ENCODE data around the gene UQCRQ. TPM values are rescaled to one million over a fixed set of nuclear protein-coding genes. Genes with fewer than 3 reads are reported as not detected.

The UQCRQ gene
- 100 to 1,000 TPM; 199 to 253 (median 242) TPM for polyA plus RNA-seq (ENCODE audit: insufficient read length in 3 of 3)
- long read RNA-seq, donor 1, transcript UQCRQ-206 (2 exons, 874 nt): minor isoform, 20 of 389 reads
- long read RNA-seq, donor 1, transcript UQCRQ-201 (2 exons, 586 nt): minor isoform, 40 of 389 reads
- long read RNA-seq, donor 1, transcript UQCRQ-203 (3 exons, 839 nt): major isoform, 283 of 389 reads
- long read RNA-seq, donor 1, transcript UQCRQ-202 (3 exons, 429 nt): minor isoform, 23 of 389 reads
- long read RNA-seq, donor 1, partial matches to known transcripts: 0 of 389 reads
- long read RNA-seq, donor 1, other reads (novel, unspliced or antisense): 6 of 389 reads
- long read RNA-seq, donor 2, transcript UQCRQ-203 (3 exons, 839 nt): major isoform, 279 of 389 reads
- long read RNA-seq, donor 2, transcript UQCRQ-201 (2 exons, 586 nt): minor isoform, 47 of 389 reads
- long read RNA-seq, donor 2, transcript UQCRQ-206 (2 exons, 874 nt): minor isoform, 22 of 389 reads
- long read RNA-seq, donor 2, transcript UQCRQ-202 (3 exons, 429 nt): minor isoform, 23 of 389 reads
- long read RNA-seq, donor 2, partial matches to known transcripts: 11 of 389 reads
- long read RNA-seq, donor 2, other reads (novel, unspliced or antisense): 0 of 389 reads
- long read RNA-seq, donor 3, transcript UQCRQ-206 (2 exons, 874 nt): minor isoform, 16 of 344 reads
- long read RNA-seq, donor 3, transcript UQCRQ-203 (3 exons, 839 nt): major isoform, 238 of 344 reads
- long read RNA-seq, donor 3, transcript UQCRQ-202 (3 exons, 429 nt): minor isoform, 13 of 344 reads
- long read RNA-seq, donor 3, transcript UQCRQ-201 (2 exons, 586 nt): minor isoform, 38 of 344 reads
- long read RNA-seq, donor 3, partial matches to known transcripts: 28 of 344 reads
- long read RNA-seq, donor 3, other reads (novel, unspliced or antisense): 5 of 344 reads
- long read RNA-seq, donor 4, transcript UQCRQ-206 (2 exons, 874 nt): minor isoform, 60 of 489 reads
- long read RNA-seq, donor 4, transcript UQCRQ-201 (2 exons, 586 nt): minor isoform, 82 of 489 reads
- long read RNA-seq, donor 4, transcript UQCRQ-202 (3 exons, 429 nt): minor isoform, 15 of 489 reads
- long read RNA-seq, donor 4, transcript UQCRQ-203 (3 exons, 839 nt): major isoform, 326 of 489 reads
- long read RNA-seq, donor 4, partial matches to known transcripts: 0 of 489 reads
- long read RNA-seq, donor 4, other reads (novel, unspliced or antisense): 0 of 489 reads
- long read RNA-seq, donor 5, transcript UQCRQ-206 (2 exons, 874 nt): minor isoform, 8 of 230 reads
- long read RNA-seq, donor 5, transcript UQCRQ-202 (3 exons, 429 nt): minor isoform, 10 of 230 reads
- long read RNA-seq, donor 5, transcript UQCRQ-201 (2 exons, 586 nt): minor isoform, 29 of 230 reads
- long read RNA-seq, donor 5, transcript UQCRQ-203 (3 exons, 839 nt): major isoform, 180 of 230 reads
- long read RNA-seq, donor 5, partial matches to known transcripts: 0 of 230 reads
- long read RNA-seq, donor 5, other reads (novel, unspliced or antisense): 0 of 230 reads
- long read RNA-seq, donor 6, transcript UQCRQ-201 (2 exons, 586 nt): minor isoform, 65 of 342 reads
- long read RNA-seq, donor 6, transcript UQCRQ-203 (3 exons, 839 nt): major isoform, 248 of 342 reads
- long read RNA-seq, donor 6, transcript UQCRQ-206 (2 exons, 874 nt): minor isoform, 16 of 342 reads
- long read RNA-seq, donor 6, transcript UQCRQ-202 (3 exons, 429 nt): minor isoform, 10 of 342 reads
- long read RNA-seq, donor 6, partial matches to known transcripts: 0 of 342 reads
- long read RNA-seq, donor 6, other reads (novel, unspliced or antisense): 0 of 342 reads
- long read RNA-seq, donor 7, transcript UQCRQ-201 (2 exons, 586 nt): minor isoform, 106 of 498 reads
- long read RNA-seq, donor 7, transcript UQCRQ-203 (3 exons, 839 nt): major isoform, 340 of 498 reads
- long read RNA-seq, donor 7, transcript UQCRQ-206 (2 exons, 874 nt): minor isoform, 20 of 498 reads
- long read RNA-seq, donor 7, transcript UQCRQ-202 (3 exons, 429 nt): minor isoform, 22 of 498 reads
- long read RNA-seq, donor 7, partial matches to known transcripts: 0 of 498 reads
- long read RNA-seq, donor 7, other reads (novel, unspliced or antisense): 5 of 498 reads
- long read RNA-seq, donor 8, transcript UQCRQ-203 (3 exons, 839 nt): major isoform, 54 of 77 reads
- long read RNA-seq, donor 8, transcript UQCRQ-201 (2 exons, 586 nt): minor isoform, 19 of 77 reads
- long read RNA-seq, donor 8, partial matches to known transcripts: 0 of 77 reads
- long read RNA-seq, donor 8, other reads (novel, unspliced or antisense): 0 of 77 reads
- long read RNA-seq, donor 9, transcript UQCRQ-201 (2 exons, 586 nt): minor isoform, 74 of 438 reads
- long read RNA-seq, donor 9, transcript UQCRQ-206 (2 exons, 874 nt): minor isoform, 16 of 438 reads
- long read RNA-seq, donor 9, transcript UQCRQ-203 (3 exons, 839 nt): major isoform, 295 of 438 reads
- long read RNA-seq, donor 9, transcript UQCRQ-202 (3 exons, 429 nt): minor isoform, 19 of 438 reads
- long read RNA-seq, donor 9, partial matches to known transcripts: 27 of 438 reads
- long read RNA-seq, donor 9, other reads (novel, unspliced or antisense): 0 of 438 reads
- long read RNA-seq, donor 10, transcript UQCRQ-206 (2 exons, 874 nt): minor isoform, 19 of 316 reads
- long read RNA-seq, donor 10, transcript UQCRQ-201 (2 exons, 586 nt): minor isoform, 35 of 316 reads
- long read RNA-seq, donor 10, transcript UQCRQ-203 (3 exons, 839 nt): major isoform, 241 of 316 reads
- long read RNA-seq, donor 10, transcript UQCRQ-202 (3 exons, 429 nt): minor isoform, 14 of 316 reads
- long read RNA-seq, donor 10, partial matches to known transcripts: 0 of 316 reads
- long read RNA-seq, donor 10, other reads (novel, unspliced or antisense): 0 of 316 reads
- long read RNA-seq, donor 11, transcript UQCRQ-203 (3 exons, 839 nt): major isoform, 182 of 237 reads
- long read RNA-seq, donor 11, transcript UQCRQ-202 (3 exons, 429 nt): minor isoform, 7 of 237 reads
- long read RNA-seq, donor 11, transcript UQCRQ-201 (2 exons, 586 nt): minor isoform, 34 of 237 reads
- long read RNA-seq, donor 11, transcript UQCRQ-206 (2 exons, 874 nt): minor isoform, 6 of 237 reads
- long read RNA-seq, donor 11, partial matches to known transcripts: 0 of 237 reads
- long read RNA-seq, donor 11, other reads (novel, unspliced or antisense): 5 of 237 reads
- long read RNA-seq, donor 12, transcript UQCRQ-203 (3 exons, 839 nt): major isoform, 274 of 381 reads
- long read RNA-seq, donor 12, transcript UQCRQ-202 (3 exons, 429 nt): minor isoform, 17 of 381 reads
- long read RNA-seq, donor 12, transcript UQCRQ-206 (2 exons, 874 nt): minor isoform, 39 of 381 reads
- long read RNA-seq, donor 12, transcript UQCRQ-201 (2 exons, 586 nt): minor isoform, 49 of 381 reads
- long read RNA-seq, donor 12, partial matches to known transcripts: 0 of 381 reads
- long read RNA-seq, donor 12, other reads (novel, unspliced or antisense): 0 of 381 reads
- long read RNA-seq, donor 13, transcript UQCRQ-201 (2 exons, 586 nt): minor isoform, 40 of 232 reads
- long read RNA-seq, donor 13, transcript UQCRQ-206 (2 exons, 874 nt): minor isoform, 8 of 232 reads
- long read RNA-seq, donor 13, transcript UQCRQ-203 (3 exons, 839 nt): major isoform, 173 of 232 reads
- long read RNA-seq, donor 13, transcript UQCRQ-202 (3 exons, 429 nt): minor isoform, 8 of 232 reads
- long read RNA-seq, donor 13, partial matches to known transcripts: 0 of 232 reads
- long read RNA-seq, donor 13, other reads (novel, unspliced or antisense): 0 of 232 reads
- long read RNA-seq, donor 14, transcript UQCRQ-203 (3 exons, 839 nt): major isoform, 388 of 555 reads
- long read RNA-seq, donor 14, transcript UQCRQ-201 (2 exons, 586 nt): minor isoform, 97 of 555 reads
- long read RNA-seq, donor 14, transcript UQCRQ-206 (2 exons, 874 nt): minor isoform, 25 of 555 reads
- long read RNA-seq, donor 14, transcript UQCRQ-202 (3 exons, 429 nt): minor isoform, 29 of 555 reads
- long read RNA-seq, donor 14, partial matches to known transcripts: 0 of 555 reads
- long read RNA-seq, donor 14, other reads (novel, unspliced or antisense): 11 of 555 reads
- long read RNA-seq, donor 15, transcript UQCRQ-203 (3 exons, 839 nt): major isoform, 352 of 462 reads
- long read RNA-seq, donor 15, transcript UQCRQ-202 (3 exons, 429 nt): minor isoform, 25 of 462 reads
- long read RNA-seq, donor 15, transcript UQCRQ-201 (2 exons, 586 nt): minor isoform, 51 of 462 reads
- long read RNA-seq, donor 15, transcript UQCRQ-206 (2 exons, 874 nt): minor isoform, 22 of 462 reads
- long read RNA-seq, donor 15, partial matches to known transcripts: 0 of 462 reads
- long read RNA-seq, donor 15, other reads (novel, unspliced or antisense): 0 of 462 reads
- long read RNA-seq, donor 16, transcript UQCRQ-202 (3 exons, 429 nt): minor isoform, 21 of 426 reads
- long read RNA-seq, donor 16, transcript UQCRQ-206 (2 exons, 874 nt): minor isoform, 24 of 426 reads
- long read RNA-seq, donor 16, transcript UQCRQ-201 (2 exons, 586 nt): minor isoform, 75 of 426 reads
- long read RNA-seq, donor 16, transcript UQCRQ-203 (3 exons, 839 nt): major isoform, 298 of 426 reads
- long read RNA-seq, donor 16, partial matches to known transcripts: 0 of 426 reads
- long read RNA-seq, donor 16, other reads (novel, unspliced or antisense): 0 of 426 reads

DNA sequence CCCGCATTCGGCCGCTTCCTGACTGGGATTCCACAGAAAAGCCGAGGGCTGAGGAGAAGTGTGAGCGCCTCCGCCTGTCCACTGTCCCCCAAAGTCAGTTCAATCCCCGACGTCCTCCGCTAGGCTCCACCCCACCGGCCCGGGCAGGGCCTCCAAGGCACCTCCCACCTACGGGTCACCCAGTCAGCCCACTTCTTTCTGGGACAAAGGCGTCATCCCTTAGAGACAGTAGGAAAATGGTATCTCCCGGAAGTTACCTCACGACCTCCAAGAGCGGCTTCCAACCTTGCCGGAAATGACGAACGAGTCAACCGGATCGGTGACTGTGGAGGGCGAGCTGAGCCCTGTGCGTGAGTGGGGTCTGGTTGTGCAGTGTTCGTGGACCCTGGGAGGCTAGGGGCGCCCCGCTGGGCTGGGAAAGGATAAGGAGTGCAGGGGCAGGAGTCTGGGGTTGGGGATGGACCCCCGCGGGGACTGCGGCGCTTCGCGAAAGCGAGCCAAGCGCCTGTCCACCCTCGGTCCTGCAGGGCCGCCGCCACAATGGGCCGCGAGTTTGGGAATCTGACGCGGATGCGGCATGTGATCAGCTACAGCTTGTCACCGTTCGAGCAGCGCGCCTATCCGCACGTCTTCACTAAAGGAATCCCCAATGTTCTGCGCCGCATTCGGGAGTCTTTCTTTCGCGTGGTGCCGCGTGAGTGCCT lies at the start of gene UQCRQ, which contains the start of gene GDF9:
Gene UQCRQ (plus strand): TSS at position 301 of the 704 bp plus-strand sequence. CDS start 240 bp downstream, at position 541.
Gene GDF9 (minus strand): TSS at position 128 of the 704 bp plus-strand sequence. CDS start 1,936 bp downstream, outside the sequence.
- DNase-seq: peak; percentile 100

DNA sequence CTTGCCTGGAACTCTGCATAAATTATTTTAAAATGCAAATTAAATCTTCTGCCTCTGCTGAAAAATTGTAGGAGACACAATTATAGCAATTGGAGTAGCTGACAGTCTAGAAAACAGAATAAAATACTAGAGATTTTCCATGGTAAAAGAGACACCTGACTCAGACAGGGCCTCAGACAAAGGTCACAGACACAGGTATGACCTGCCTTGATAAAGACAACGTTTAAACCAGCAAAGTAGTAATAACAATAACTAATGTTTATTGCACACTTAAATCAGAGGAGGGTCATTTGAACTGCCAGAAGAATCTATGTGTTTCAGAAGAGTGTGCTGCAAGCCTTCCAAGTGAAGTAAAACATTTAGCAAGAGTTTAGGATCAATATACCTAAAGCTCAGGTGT lies 49.4 kb upstream of the UQCRQ start:
- no peak for DNase-seq

DNA sequence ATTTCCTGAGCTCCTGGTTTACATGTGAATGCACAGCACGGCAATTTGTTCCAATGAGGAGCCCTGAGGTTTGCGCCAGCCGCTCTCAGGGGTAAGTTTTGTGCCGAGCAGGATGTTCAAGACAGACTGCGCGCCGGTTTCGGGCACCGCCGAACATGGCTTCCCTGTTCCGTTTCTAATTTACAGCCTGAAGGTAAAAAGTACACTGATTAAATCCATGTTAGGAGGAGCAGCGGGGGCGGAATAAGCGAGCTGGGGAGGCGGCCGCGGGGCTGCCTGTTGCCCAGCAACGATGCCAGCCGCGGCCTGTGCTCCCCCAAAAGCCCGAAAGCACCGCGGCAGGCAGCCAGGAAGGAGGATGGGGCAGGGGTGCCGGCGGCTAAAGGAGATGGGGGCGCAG lies 47.0 kb upstream of the UQCRQ start:
- DNase-seq: no peak

DNA sequence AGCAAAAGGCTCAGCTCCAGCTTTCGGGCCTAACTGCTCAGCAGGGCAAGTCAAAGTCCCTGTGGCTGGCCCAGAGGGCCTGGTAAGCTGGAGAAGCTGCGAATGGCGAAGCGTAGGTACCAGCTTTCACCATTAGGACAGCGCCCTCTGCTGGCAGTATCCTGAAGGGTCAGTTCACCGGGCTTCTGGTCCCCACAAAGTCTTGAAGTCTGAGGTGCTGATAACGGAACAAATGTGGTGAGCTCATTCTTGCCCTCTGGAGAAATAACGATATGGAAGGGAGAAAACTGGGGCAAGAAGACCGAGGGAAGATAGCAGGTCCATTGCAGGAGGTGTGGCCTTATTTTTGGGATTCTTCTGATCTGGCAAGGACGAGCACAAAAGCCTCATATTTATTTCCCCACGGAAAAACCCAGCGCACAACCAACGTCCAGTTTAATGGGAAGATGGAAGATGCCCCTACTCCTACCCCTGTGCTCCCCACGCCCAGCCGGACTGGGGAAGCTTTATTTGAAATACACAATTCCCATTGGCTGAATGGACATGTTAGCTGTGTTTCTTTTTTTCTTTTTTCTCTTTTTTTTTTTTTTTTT lies 46.2 kb upstream of the UQCRQ start:
- DNase-seq: peak; percentile 90

DNA sequence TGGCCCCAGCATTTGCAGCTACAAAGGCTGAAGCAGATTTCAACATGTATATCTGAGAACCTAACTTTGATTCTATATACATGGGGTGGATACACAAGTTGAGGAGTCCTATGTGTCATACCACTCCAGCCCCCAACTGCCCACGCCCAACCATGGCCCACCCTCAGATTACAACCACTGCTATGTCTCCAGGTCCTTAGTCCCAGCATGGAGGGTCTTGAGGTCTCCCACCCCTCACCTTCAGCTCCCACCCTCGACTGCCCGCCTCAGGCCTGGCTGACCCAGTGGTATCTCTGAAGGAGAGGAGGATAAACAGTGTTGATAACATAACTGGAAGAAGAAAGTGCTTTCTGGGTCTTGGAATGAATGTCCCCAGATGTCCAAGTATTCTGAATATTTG lies 45.1 kb upstream of the UQCRQ start:
- no peak for DNase-seq

DNA sequence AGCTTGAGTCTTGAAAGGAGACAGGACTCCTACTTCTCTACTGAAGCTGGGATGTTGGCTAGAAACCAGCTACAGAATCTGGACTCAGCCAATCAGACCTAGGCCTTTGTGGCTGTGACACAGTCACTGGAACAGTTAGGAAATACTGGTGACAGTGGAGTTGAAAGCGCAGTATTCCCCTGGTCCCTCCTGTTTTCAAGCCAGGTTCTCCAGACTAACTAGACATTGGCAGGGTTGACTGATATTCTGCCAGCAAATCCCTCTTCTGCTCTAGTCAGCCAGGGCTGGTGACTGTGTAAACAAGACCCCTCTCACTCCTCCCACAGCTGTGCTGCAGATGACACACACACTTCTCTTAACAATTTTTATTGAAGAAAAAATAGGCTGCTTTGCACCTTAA lies 44.7 kb upstream of the UQCRQ start:
- DNase-seq: no peak

DNA sequence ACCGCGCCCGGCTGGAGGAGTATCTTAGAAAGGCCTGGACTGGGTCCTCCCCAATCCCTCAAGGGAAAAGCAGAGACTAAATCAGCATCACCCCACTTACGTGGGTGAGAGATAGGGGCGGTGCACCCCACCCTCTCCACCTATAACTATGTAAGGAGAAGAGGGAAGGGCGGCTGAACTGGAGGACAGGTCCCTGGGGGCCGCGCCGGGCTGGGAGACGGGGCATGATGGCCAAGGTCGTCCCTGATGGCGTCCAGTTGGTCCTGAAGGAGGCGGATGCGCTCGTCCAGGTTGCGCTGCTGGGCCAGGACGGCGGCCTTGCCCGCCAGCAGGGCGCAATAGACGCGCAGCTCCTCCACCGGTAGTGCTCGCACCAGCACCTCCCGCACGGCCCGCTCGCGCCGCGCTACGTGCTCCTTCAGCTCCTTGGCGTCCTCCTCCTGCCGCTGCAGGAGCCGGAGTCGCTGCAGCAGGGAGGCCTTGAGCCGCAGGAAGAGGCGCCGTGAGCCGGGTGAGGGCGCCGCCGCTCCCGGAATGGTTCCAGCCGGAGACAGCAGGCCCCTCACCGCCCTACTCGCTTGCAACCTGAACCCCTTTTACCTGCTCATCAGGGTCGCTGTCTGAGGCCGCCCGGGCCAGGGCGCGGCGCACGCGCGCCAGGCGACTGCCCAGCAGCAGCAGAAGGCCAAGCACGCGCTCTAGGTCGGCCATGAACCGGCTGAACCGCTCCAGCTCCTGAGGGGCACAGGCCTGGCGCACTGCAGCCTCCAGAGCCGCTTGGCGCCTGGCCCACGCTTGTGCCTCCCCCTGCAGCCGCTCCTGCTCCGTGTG lies 43.6 kb upstream of the UQCRQ start:
- no peak for DNase-seq

DNA sequence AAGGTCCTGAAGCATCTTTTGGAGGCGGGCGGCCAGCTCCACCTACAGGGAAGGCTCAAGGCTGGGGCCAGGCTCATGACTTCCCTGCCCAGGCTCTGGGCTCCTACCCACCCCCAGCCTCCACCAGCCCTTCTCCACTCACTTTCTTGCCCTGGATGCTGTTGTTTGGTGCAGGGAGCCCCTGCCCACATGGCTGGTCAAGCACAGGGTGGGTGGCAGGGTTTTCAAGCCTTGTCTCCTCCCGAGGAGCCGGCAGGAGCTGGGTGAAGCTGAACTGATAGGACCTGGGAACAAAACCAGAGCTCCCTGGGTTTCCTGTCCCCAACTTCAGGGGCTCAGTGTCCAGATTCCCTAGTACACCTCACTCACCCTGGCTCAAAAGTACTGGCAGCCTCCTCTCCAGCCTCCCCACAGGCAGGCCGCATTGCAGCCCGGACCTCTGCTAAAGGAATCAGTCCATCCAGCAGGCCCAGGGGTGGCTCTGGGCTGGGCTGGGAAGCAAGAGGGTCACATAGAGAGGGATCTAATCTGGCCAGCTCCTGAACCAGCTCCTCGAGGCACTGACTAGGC lies 42.9 kb upstream of the UQCRQ start:
- DNase-seq: no peak

DNA sequence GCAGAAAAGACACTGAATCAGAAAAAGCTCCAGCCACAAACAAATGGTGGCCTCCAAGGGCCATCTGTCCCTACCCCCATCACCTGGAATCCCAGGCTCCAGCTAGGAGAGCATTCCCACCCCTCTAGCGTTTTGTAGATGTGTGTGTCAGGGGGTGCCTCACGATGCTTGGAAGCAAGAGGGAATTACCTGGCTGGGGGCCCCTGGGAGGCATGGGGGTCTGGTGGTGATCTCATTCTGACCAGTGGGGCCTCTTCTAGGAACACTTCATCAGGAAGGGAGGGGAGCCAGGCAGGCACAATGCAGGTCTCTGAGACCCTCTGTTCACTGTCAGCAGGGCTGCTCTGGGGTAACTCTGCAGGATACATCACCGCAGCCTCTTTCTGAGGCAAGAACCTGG lies 42.0 kb upstream of the UQCRQ start:
- no peak for DNase-seq

DNA sequence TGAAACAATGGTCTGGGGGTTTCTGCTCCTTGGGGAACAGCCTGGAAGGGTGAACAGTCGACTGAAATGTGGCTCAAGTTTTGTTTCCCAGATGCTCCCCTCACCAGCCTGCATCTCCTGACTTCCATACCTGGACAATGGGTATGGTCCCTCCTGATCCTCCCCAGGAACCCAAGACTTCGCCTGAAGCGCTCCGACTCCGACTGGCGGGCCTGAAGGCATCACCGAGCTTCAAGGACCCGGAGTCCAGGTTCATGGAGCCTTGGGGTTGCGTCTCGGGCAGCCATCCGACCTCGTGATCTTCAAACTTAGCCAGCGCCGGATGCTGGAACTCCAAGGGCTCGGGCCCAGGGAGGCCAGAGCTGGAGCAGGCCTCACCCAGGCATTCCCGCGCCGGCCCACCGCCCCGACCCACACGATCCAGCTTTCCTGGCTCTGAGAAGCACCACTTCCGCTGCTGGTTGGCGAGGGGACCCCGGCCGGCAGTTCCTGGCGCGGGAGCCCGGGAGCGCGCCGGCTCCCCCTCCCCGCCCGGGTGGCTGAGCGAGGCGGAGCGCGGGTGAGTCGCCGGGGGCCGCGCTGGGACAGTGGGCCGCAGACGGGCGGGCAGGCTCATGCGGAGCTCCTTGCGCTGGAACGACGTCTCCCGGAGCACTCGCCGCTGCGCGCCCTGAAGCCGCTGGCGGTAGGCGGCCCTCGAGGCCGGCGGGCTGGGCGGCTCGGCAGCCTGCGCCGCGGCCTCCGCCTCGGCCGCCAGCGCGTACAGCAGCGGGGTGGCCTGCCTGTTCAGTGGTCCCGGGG lies 41.2 kb upstream of the UQCRQ start:
- DNase-seq: no peak

DNA sequence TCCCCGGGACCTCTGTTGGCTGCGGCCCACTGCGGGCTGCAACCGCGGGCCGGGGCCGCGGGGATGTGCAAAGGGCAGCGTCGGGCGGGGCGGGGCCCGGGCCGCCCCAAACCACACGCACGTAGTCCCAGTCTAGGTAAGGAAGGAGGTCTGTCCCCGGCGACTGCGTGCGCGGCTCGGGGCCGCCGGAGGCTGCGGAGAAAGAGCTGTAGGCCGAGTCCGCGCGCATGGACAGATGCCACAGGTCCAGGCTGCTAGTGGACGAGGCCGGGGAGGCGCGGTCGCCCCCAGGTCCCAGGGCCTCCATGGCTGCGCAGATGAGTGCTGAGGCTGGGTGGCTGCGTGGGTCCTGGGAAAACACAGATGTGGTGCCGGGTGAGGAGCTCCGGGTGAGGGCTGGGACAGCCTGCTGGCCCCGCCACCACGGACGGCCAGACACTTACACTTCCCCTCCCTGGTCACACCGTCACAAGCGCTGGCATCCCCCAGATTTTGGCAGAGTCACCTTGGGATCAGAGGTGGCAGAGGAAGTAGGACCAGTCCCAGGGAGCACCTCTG lies 40.5 kb upstream of the UQCRQ start:
- DNase-seq: no peak
